Activated T-cell treated with anti-CD3 and anti-CD28 coated beads, Interleukin-2, amount 50 U/mL, for 1 hour (primary cell): Measurements from ENCODE around the gene CCDC142.

Experiments used
- DNase-seq: peaks from one replicate; pipeline ENCODE4 v3.0.0-alpha.2; 2020

CCDC142 gene

GRCh38 chr2:74514368-74515270 lies 31.8 kb upstream of the CCDC142 start, which contains the start of gene TLX2:
Gene TLX2 (plus strand): TSS chr2:74514450. CDS start chr2:74514807, 357 bp downstream.
- DNase-seq: peak; percentile 45

GRCh38 chr2:74513605-74514367 lies 31.0 kb upstream of the CCDC142 start:
- peak; percentile 49 for DNase-seq

DNA sequence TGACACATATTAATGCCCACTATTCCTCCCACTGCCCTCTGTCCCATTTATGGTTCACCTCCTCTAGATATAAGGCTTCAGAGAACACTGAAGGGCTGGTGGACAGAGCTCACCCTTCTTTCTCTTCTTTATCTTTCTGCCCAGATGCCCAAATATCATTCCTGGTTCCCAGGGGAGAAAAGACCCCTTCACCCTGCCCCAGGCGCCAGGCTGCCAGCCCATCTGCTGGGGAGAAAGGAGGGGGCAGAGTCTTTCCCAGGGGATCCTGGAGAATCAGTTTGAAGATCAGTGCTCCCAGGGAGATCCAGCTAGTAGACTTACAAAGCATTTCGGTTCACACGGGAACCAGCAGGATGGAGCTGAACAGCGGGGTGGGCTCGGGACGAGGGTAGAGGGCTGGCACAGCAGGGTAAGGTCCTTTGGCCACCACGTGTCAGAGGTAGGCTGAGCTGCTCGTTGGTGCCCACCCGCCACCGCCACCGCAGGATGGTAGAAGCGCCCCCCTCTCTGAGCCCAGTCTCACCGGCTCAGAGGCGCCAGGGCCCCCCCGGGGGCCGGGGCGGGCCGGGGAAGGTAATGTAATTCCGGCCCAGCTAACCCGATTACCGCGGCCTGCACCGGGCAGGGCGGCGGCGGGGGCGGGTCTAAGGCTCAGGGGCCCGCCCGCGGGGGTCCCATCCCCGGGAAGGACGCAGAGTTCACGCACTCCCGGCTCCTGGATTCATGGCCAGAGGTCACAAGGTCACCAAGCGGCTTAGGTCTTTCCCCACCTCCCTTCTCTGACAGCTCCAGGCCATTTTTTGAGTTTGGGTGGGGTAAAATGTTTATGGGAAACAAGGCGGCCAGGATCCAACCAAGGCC lies 30.2 kb upstream of the CCDC142 start:
- DNase-seq: no peak

- no peak for DNase-seq
Measured at GRCh38 chr2:74511104-74511989, 28.5 kb upstream of the CCDC142 start.

GRCh38 chr2:74510272-74510671 lies 27.5 kb upstream of the CCDC142 start:
- no peak for DNase-seq

DNA sequence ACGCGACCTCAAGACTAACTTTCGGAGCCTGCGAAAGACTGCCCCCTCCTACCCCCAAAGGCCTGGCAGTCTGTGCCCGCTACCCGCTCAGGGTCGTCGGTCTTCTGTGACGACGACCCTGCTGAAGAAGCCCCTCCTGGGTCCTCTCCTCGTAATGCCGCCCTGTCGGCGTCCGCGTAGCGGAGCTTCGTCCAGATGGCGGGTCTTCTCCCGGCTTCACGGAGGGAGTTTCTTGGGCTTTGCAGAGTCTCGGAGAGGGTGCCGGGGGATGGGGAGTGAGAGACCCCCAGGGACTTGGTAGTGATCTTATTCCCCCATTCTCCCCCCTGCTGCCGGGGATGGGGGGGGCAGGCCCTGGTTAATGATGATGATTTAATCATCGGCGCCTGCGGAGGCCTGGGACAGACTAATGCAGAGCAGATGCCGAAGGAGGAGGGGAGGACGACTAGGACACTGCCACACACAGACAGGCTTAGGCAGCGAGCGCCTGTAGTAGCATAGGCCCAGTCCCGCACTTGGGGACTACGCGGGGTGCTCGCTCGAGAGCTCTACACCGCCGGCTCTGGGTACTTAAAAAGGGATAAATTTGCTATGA lies 25.2 kb upstream of the CCDC142 start:
- DNase-seq: no peak

- DNase-seq: peak; percentile 99
Measured at GRCh38 chr2:74507145-74507925, 24.5 kb upstream of the CCDC142 start, which contains the start of gene PCGF1. Gene PCGF1 (minus strand): TSS chr2:74507695. CDS start chr2:74507668, 27 bp downstream.

- no peak for DNase-seq
Measured at GRCh38 chr2:74505448-74506246, 22.8 kb upstream of the CCDC142 start.

GRCh38 chr2:74504591-74504990 lies 21.8 kb upstream of the CCDC142 start:
- DNase-seq: no peak

DNA sequence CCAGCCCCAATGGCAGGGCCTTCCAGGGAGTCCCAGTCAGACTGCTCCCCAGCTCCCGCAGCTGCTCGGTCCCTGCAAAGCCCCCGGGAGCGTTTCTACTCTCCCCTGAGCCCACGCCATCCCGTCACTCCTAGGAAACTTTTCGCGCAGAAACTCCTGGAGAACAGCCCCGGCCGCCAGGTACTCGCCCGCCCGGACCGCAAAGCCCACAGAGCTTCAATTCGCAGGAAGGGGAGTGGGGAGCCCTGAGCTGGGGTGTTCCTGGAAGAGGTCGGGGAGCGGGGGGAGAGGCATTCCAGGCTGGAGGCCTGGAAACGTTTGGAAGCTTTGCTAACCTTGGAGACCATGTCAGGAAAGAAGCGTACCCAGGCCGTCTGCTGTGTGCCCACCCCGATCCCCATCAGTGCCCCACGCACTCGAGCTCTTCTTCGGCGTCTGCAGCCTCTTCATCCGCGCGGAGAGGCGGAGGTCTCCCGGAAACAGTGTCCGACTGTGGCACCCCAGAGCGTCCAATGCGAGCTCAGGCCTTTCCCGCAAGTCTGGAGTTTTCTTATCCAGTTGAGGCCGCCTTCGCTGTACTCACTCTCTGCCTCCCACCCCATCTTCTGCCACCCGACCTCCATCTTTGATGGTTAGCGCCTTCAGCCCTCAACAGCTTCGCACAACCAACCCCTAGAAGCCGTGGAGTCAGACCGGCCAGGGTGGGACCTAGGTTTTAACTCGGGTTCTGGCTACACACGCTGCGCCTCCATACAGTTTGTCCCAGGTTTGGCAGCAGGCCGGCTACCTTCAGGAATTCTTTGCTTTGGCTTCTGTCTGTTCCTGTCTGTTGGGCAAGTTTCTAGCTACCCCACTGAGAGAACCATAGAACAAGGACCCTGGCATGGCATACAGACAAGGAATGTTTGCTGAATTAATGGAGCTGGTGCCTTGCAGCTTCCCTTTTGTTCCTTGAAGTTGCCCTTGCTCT lies 21.0 kb upstream of the CCDC142 start:
- no peak for DNase-seq

DNA sequence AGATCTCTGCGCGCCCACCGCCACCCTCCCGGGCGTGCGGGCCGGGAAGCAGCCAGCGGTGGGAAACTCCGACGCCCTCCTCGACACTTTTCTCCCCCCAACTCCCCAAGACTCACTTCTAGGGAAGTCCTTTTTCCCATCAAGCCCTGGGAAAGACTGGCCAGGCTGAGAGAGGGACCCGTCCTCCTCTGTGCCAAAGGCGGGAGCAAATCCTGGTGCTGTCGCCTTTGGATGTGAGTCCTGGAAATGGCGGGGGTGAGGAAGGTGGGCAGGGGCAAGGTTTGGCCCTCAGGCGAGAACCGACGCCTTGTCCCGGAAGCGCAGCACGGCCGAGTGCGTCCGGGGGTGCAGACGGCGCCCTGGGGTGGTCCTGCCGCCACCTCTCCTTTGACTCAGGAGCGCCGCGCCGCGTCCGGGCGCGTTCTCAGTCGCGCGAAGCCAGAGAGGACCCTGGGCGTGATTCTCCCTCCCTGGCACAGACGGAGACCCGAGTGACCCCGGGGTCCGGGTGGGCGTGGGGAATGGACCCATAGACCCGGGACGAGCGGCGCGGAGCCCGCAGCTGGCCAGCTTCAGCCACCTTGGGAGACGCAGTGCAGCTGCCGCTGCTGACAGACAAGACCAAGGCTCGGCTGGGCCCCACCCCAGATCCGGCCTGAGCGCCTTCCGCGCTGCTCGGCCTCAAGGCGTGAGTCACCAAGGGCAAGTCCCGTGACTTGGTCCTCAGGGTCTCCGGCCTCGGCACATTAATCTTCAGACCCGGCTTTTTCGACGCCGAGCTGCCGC lies 20.1 kb upstream of the CCDC142 start:
- DNase-seq: peak; percentile 54

- DNase-seq: no peak
Measured at GRCh38 chr2:74502147-74502719, 19.4 kb upstream of the CCDC142 start.

DNA sequence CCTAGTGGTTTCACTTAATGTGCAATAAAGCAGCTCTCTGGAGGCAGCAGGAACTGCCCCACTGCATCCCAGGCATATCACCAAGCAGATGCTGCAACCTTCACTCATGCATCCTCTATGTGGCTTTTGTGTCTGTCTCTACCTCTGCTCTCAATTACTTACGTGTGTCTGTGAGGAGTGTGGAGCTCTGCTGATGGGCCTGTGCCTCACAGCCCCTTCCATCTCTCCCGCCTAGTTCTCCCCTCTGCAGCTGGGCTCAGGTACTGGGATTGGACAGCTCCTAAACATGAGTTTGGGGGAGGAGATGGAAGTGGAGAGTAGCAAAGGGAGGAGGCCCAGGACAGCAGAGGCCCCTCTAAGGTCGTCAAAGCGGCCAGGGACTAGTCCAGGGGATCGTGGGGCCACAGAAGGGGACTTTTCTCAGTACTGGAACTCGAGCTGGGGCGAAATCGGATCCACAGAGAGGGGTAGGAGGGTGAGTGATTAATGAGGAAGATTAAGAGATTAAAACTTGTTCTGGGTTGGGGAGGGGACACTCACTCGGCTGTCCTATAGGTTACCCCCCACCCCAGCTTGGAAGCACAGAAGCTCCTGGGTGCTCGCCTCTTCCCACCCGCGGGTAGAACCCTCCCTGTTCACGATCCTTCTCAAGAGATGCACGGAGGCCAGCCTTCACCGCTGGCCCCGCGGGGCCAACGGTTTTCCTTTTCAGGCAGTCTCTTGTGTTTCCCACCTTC lies 18.7 kb upstream of the CCDC142 start:
- no peak for DNase-seq

DNA sequence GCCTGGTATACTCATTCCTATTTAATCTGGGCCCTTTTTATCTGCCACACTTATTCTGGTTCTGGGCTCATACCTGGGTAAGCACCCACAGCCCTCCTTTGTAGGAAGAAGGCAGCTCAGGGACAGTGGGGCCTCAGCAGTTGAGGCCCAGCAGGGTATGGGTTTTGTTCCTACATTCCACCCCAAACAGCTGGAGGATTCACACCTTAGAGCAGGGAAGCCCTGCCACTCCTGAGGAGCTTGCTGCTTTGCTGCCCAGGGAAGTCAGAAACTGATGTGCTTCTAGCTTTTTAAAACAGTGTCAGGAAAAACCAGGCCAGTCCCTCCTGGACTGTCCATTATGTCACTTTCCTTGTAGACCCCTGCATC lies 17.8 kb upstream of the CCDC142 start:
- no peak for DNase-seq

DNA sequence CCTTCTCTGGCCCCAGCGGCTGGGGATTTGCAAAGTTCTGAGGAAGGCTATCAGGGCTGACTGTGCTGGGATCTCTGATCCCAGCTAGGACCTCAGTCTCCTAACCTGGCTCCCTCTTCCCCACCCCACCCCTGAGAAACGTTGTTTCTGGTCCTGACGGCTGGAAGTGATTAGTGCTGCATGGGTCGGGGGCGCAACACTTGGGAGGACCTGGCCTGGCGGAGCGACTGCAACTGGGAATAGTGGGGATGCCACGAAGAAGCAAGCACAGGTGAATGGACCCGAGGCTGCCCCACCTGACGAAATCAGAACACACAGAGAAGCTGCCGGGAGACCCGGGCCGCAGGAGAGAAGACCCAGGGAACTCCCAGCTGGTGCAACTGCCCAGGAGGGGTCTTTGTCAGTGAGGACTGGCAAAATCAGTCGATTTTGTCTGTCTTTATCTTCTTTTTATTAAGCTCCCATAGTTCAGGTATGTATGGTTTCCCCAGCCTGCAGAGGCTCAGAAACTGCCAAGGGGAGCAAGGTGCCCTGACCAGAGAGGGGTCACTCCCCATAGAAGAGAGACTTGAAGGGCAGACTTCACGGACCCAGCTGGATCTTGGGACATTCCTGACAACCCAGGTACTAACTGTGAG lies 17.3 kb upstream of the CCDC142 start:
- DNase-seq: no peak
